Stimulated activated CD4-positive, alpha-beta T cell treated with anti-CD3 and anti-CD28 coated beads, Interleukin-4, amount 100 ng/mL, for 48 hours (primary cell): ENCODE results near the gene SLC6A6.
"Not testable (repeated sequence)": the region's sequence is repeated elsewhere in the genome, so short reads cannot be mapped to it uniquely, and the experiment has no call there.

Source experiments
- DNase-seq, 2 donors: peaks; one replicate each; pipeline ENCODE4 v3.0.0-alpha.2; 2020; ENCODE audit warnings: low read depth in 2 of 2

The SLC6A6 gene

GRCh38 chr3:14398797-14399106, 3.7 kb upstream of the SLC6A6 start:
- no peak for DNase-seq

DNA sequence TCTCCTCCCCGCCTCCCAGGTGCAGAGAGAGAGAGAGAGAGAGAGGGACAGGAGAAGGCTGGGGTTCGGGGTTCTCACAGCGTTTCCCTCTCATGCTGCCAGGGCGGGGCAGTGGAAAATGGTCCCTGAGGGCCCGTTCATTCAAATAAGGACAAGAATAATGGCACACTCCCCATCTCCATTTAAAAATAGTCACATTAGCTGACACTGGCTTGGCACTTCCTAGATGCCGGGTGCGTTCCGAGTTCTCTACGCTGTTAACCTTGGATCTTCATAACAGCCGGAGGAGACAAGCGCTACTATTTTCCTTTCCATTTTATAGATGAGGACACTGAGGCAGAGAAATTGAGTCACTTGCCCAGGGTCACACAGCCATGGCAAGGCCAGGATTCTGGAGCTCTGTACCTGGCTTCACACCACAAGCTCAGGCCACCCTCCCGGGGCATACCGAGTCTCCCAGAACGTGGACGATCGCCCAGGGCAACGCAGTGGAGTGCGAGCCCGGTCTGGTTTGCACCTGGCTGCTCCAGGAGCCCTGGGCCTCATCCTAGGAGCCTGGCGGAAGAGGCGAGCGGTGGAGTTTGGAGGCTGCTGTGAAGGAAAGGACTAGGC, 608 bp upstream of the SLC6A6 start:
- DNase-seq = no peak

DNA sequence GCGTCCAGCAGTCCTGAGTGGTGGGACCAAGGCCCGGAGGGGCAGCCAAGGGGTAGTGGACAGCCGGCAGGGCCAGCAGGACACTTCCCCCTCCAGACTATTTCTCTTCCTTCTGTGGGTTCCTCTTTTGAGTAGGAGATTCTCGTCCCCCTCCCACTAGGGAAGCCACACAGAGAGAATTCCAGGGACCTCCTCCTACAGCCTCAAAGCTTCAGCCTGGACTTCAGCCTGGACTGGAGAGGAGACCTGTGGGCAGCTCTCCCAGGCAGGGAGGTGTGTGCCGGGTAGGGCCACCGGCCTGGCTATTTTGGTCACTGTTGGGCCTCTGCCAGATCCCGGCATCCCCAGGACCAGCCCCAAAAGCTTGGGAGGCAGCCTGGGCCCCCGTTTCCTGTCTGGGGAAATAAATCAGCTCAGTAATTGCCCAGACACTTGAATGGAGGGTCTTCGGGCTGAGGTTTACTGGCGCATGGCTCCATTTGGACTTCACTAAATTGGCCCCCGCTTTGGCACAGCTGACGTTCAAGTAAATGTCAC, 1.3 kb downstream of the SLC6A6 start:
- DNase-seq = no peak

DNA sequence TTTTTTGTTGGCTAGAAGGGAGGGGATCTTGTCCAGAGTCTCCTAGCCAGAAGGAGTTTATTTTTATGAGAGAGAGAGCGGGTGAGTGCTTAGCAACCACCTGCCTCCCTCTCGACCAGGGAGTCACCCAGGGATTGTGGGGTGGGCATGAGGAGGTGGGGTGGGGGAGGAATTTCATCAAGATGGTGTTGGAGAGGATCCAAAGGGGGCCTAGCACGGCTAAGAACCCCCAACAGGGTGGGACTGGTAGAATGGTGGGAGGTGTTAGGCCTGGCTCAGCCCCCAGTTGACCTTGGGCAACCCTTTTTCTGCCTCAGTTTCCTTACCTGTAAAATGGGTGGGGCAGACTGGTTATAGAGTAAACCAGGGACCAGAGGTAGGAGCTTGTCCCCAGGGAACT, 1.8 kb downstream of the SLC6A6 start:
- no peak for DNase-seq

DNA sequence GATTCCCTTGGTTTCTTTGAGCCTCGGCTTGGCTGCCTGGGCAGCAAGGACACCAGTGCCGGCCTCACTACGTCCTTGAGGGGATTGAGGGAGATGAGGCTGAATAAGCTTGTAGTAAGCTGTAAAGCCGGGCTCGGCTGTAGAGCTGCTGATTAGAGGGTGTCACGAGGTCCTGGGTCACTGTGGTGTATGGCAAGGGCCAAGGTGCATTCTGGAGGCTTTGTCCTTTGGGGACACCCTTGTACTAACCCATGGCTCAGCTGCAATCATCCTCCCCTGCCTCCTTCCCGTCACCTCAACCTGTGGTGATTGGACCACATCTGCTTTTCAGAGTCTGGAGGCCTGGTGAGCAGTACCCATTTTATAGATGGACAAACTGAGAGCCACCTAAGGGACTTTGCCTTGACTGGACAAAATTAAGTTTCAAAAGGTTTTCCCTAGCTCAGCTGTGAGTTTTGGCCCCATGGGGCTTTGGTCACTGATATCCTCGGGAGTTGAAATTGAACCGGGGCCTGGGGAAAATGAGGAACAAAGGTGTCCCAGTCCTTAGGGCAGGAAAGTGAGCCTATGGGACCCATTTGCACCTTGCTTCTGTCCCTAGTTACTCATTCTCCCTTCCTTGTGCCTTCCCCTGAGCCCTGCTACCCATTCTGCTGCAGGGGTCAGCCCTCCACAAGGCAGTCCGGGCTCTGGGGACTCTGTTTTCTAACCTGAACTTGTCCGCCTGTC, 2.4 kb downstream of the SLC6A6 start:
- no peak for DNase-seq

- DNase-seq = no peak
Observed at GRCh38 chr3:14405360-14406238, 3.2 kb downstream of the SLC6A6 start.

GRCh38 chr3:14406336-14406735, 3.9 kb downstream of the SLC6A6 start:
- DNase-seq = no peak

- DNase-seq = no peak
Observed at GRCh38 chr3:14406766-14407165, 4.4 kb downstream of the SLC6A6 start.

DNA sequence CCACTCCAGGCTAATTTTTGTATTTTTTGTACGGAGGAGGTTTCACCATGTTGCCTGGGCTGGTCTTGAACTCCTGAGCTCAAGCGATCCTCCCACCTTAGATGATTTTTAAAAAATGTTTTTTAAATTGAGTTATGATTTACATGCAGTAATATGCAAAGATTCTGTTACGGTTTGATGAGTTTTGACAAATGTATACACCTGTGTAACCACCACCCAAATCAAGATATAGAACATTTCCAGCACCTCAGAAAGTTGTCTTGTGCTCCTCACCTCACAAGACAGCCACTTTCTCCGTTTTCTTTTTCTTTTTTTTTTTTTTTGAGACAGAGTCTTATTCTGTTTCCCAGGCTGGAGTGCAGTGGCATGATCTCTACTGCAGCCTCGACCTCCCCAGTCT, 4.8 kb downstream of the SLC6A6 start:
- no peak for DNase-seq

- DNase-seq = not testable (repeated sequence)
Observed at GRCh38 chr3:14409779-14410063, 7.3 kb downstream of the SLC6A6 start.

DNA sequence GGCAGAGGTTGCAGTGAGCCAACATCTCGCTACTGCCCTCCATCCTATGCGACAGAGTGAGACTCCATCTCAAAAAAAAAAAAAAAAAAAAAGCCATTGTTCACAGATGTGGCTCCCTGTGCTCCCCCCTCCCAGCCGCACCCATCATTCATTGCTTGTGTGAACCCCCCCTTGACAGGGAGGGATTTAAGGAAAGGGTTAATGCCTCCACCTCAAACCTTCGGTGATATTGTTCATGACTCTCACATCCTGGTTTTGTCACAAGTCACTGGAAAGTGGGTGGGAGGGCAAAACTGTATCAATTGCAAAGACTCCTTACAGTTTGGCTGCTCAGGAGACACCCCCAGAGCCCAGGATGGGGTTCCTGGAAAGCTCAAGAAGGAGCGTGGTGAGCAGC, 7.7 kb downstream of the SLC6A6 start:
- no peak for DNase-seq

DNA sequence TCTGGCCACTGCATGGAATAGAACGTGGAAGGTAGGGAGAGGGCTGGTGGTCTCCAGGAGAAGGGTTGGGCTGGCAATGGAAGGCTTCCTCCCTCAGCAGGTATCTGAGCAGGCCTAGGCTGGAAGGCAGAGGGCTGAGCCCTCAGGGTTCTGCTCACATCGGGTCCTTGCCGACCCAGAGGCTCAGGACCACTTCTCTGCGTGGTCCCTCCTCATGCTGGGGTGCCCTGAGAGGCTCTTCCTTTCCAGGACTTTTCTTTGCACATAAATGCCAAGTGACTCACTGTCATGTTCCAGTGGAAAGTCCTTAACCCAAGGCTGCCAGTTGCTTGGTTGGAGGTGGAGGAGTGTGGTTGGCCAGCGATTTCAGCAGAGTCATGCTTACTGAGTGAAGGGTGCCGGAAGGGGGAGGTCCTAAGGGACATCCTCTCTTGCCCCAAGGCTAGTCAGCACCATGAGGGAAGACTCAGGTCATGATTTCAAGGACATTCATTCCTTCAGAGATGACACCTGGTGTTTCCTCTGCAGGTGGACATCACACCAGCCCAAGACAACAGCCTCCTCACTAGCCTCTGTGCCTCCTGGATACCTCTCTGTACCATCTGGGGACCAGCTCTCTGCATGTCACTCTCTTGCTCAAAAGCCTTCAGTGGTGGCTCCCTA, 8.2 kb downstream of the SLC6A6 start:
- no peak for DNase-seq

DNA sequence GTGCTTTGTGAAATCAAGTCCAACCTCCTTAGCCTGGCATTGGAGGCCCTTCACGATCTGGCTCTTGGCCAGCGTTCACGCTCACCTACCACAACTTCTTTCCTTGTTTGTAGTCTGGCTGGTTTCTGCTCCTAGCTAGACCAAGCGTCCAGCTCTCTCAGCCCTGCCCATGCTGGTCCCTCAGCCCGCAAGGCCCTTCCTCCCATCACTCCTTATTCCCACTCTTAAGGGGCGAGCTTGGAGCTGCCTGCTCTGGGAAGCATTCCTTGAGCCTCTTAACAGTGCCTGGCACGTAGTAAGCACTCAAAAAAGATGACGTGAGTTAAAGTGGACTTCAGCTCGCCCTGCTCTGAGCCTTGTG, 8.7 kb downstream of the SLC6A6 start:
- no peak for DNase-seq

DNA sequence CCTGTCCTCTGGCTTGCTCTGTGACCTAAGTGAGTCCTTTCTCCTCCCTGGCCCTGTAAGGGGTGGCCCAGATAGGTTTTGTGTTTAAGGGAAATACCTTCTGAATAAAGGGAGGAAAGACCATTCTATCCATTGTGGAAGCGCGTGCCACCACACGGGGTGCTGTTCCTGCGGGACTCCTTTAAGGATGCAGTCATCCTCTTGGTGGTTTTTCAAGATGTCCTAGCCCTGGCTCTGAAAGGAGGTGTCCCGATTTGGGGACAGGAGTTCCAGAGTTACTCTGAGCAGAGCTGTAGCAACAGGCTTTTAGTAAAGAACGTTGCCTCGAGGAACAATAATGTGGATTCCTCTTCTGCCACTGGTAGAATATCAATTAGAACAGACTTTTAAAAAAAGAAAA, 9.6 kb downstream of the SLC6A6 start:
- DNase-seq = no peak

DNA sequence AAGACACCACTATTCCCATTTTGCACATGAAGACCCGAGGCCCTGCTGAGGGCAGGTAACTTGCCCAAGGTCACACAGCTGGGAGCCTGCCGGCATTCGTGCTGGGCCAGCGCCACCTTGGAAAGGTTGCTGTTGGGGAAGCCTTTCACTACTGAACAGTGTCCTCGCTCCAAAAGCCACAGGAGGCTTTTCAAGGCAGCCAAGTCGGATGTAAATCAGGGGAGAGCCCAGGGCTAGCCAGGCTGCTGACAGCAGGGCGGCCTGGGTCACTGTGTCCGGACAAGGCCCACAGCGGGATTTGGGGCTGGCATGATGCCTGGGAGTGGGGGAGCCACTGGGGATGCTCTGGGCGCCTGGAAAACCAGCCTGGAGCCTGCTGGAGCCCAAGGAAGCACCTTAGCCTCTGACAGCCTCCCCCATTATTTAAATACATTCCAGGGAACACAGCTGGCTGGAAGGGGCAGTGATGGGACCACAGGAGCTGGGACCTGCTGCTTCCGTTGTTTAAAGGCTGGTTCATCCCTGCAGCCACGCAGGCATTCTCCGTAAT, 10.5 kb downstream of the SLC6A6 start:
- no peak for DNase-seq

DNA sequence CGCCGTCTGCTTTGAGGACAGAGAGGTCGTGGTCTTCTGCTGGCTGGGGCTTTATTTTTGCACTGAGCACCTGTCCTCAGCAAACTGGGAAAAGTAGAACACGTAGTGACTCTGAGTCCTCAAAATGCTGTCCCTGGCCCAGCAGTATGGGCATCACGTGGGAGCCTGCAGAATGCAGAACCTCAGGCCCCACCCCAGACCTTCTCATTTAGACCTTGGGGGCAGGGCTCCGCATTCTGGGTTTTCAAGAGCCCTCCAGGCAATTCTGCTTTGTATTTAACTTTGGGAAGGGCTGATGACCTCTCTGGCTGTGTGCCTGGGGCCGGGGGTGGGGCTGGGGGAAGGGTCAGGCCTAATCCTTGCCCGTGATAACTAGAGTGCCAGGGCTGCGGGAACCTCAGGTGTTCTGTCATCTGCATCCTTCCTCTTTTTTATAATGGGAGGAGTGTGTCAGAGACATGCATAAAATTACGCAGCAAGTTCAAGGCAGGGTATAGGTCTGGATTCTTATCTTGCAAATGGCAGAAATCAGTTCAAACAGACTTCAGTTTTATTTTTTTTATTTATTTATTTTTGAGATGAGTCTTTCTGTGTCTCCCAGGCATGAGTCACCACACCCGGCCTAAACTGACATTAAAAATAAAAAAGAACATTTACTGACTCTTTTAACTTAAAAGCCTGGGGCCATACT, 11.1 kb downstream of the SLC6A6 start:
- DNase-seq = no peak

DNA sequence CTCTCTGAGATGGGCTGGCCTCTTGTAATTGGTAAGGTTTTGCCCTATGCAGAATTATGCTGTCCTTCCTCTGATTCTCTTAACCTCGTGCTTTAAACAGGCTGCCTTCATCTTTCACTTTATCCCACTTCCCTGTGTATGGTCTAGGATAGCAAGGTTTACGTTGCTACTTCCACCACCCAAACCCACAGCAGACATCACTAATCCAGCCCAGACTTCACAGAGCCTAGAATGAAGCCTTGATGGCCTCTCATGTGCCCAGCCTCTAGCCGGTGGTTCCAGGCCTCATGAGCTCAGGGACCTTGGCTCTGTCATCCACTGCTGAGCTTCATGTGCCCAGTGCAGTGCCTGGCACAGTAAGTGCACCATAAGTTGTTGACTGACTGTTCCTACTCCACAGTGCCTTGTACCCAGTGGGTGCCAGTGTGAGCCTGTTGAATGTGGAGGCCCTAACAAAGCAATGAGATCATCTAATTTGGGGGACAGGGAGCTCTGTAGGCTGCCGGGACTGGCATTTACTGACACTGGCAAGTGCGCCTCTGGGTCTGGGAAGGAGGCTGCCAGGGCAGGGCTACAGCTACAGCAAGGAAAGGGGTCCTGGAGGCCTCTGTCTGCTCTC, 12.5 kb downstream of the SLC6A6 start:
- no peak for DNase-seq

DNA sequence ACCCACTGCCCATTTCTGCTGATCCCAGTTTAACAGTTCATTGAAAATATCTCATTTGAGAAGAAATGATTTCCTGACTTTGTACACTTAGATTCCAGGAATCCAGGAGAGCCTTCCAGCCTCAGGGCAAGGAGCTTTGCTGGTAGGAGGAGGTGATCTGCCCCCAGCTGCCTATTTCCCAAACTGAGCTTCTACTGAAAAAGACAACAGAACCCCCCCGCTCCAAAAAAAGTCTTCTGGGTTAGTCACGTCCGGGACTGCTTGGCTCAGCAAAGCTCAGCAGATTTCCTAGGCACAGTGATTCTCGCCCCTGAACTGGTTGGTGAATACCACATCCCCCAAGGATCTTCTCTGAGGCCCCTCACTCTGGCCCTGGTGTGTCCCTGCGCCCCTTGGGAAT, 13.1 kb downstream of the SLC6A6 start:
- DNase-seq = no peak

DNA sequence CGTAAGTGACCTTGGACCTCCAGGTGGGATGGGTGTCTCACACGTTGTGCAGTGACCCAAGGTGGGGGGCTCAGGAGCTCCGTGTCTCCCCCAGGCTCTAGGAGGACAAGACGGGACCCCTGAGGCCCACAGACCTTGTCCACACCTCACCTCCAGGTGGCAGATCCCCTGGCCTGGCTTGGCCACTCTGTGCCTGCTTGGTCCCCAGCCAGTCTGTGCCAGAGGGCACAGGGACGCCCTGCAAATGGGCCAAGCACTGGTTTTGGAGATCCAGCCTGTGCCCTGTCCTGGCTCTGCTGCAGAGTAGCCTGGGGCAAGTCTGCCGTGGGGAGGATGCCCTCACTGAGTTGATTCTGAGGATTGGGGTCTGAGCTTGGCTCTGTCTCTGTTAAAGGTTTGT, 14.0 kb downstream of the SLC6A6 start:
- DNase-seq = no peak

- DNase-seq = no peak
Observed at GRCh38 chr3:14418296-14419250, 16.2 kb downstream of the SLC6A6 start.
